Stimulated activated CD4-positive, alpha-beta T cell treated with anti-CD3 and anti-CD28 coated beads, Interleukin-2, amount 100 ng/mL, for 24 hours (primary cell): ENCODE measurements around the gene PHLDB3.
A peak's percentile ranks its signal among the peaks of the same experiment; 100 is the strongest.
"Not testable (repeated sequence)": the region's sequence is repeated elsewhere in the genome, so short reads cannot be mapped to it uniquely, and the experiment has no call there.

Source experiments
- DNase-seq, 2 donors: peaks; one replicate each; pipeline ENCODE4 v3.0.0-alpha.2; 2020

Gene PHLDB3

GRCh38 chr19:43526884-43527859, 22.6 kb upstream of the PHLDB3 start, which contains the start of gene ETHE1:
ETHE1 (minus strand) TSS chr19:43527201; CDS start chr19:43527177, 24 bp downstream.
- DNase-seq: peak; percentile 79 to 87

GRCh38 chr19:43525836-43526771, 21.6 kb upstream of the PHLDB3 start:
- DNase-seq: peak; percentile 50 to 52

DNA sequence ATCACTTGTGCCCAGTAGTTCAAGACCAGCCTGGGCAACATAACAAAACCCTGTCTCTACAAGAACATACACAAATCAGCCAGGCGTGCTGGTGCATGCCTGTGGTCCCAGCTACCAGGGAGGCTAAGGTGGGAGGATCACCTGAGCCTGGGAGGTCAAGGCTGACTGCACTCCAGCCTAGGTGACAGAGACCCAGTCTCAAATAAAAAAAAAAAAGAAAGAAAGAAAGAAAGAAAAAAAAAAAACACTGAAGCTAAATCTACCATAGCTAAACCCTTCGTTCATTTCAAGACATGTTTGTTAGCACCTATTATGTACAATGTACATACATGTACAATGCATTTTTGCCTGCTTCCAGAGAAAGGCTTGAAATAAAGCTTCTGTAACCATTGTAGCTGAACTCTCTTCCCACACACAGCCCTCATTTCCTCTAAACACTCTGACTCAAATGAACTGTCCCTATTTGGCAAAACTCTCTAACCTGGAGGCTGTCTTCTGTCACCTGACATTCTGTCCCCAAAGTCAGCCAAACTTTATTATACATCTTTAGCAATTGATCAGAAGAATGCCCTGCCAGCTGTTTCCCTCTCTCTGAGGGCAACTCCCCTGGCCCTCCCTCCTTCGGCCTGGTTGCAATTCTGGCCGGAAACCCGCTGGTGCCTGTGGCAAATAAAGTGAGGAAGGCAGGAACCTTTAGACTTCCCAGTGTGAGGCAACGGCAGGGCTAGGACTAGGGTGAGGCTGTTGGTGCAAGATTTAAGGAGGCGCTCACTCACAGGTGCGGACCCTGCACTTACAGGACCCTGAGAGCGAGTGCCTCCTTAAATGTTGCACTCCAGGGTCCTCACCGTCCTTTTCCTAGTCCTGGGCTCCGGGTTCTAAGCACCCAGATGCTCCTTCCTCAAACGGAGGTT, 20.6 kb upstream of the PHLDB3 start:
- peak; percentile 34 to 35 for DNase-seq

DNA sequence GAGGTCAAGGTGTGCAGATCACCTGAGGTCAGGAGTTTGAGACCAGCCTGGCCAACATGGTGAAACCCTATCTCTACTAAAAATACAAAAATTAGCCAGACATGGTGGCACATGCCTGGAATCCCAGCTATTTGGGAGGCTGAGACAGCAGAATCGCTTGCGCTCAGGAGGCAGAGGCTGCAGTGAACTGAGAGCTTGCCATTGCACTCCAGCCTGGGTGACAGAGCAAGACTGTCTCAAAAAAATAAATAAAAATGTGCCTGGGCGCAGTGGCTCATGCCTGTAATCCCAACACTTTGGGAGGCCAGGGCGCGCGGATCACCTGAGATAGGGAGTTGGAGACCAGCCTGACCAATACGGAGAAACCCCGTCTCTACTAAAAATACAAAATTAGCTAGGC, 19.1 kb upstream of the PHLDB3 start:
- DNase-seq: not testable (repeated sequence)

GRCh38 chr19:43522929-43523328, 18.4 kb upstream of the PHLDB3 start:
- no peak for DNase-seq

DNA sequence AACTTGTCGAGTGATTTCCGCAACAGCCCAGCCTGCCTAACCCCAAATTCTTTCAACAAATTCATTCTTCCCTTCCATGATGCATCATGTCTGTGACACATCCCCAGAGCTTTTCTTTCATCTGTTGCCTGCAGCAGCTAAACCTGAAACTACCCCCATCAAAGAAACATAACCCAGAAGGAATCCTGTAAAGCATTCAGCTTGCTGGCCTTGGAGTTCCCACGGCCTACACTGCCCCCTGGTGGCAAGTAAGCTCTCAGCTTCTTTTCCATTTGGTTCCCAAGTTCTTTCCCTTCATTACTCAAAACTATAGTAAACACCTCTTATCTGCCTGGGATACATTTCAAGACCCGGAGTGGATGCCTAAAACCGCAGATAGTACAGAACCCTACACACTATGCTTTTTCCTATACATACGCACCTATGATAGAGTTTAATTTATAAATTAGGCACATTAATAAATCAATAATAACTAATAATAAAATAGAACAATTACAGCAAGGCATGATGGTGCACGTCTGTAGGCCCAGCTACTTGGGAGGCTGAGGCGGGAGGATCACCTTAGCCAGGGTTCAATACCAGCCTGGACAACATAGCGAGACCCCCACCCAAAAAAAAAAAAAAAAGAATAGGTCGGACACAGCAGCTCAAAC, 15.0 kb upstream of the PHLDB3 start:
- peak; percentile 85 to 86 for DNase-seq

DNA sequence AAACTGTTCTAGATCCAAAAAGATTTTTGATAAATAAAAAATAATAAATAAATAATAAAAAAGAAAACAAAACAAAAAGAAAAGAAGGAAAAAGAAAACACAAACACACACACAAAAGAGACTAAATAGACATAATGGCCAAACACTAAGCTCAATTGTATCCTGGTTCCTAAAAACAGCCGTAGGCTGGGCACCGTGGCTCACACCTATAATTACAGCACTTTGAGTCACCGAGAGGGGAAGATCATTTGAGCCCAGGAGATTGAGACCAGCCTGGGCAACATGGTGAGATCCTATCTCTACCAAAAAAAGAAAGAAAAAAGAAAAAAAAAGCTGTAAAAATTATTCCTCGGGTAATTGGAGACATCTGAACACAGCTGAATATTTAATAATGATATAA, 13.5 kb upstream of the PHLDB3 start:
- DNase-seq: no peak

- not testable (repeated sequence) for DNase-seq
Observed at GRCh38 chr19:43512399-43512798, 7.9 kb upstream of the PHLDB3 start.

DNA sequence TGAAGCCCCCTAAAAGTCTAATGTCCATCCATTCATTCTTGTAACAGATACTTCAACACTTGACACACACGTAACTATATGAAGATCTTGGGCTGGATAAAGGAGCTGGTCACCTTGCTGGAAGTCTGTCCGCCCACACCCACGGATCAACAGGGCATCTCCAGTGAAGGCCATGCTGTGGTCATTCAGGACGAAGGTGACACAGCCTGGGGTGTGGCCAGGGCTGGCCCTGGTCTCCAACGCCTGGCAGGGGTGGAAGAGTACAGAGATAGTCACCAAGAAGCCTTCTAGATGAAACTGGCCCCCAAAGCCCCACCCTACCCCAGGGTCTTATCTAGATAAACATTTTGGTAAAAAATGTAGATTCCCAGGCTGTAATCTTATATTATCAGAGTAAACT, 6.8 kb upstream of the PHLDB3 start:
- no peak for DNase-seq

- no peak for DNase-seq
Observed at GRCh38 chr19:43510713-43511112, 6.2 kb upstream of the PHLDB3 start.

DNA sequence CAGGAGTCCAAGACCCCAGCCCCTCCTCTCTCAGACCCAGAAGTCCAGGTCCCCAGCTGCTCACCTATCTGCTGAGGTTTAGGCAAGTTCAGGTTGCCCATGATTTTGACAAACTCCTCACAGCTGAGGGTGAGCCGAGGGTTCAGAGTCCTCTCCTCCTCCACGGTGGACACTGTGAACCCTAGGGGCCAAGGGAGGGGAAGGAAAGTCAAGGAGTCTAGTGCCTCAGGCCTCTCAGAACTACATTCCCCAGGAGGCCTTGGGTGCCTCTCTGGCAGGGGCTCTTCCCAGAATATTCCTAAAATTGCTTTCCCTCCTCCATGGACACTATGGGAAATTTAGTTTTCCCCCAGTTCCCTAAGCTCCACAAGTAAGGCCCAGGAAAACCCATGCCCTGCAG, 3.3 kb upstream of the PHLDB3 start:
- no peak for DNase-seq

DNA sequence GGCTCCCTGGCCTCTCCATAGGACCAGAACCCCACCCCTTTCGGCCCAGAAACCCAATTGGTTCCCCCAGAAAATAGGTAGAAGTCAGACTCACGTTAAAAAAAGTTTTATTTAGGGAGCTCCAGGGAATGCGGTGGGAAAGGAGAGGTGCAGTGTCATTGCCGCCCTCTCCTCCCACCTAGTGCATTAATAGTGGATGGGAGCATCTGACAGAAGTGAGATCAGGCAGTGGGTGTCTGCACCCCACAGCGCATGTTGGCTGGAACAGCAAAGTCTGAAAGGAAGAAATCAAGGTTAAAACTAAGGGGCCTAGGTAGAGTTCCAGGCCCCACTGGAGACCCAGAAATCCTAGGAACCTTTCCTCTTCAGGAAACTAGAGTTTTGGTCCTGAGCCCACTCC, 2.1 kb upstream of the PHLDB3 start:
- DNase-seq: no peak

GRCh38 chr19:43505941-43506340, 1.4 kb upstream of the PHLDB3 start:
- no peak for DNase-seq

- DNase-seq: no peak
Observed at GRCh38 chr19:43505186-43505456, 575 bp upstream of the PHLDB3 start.

DNA sequence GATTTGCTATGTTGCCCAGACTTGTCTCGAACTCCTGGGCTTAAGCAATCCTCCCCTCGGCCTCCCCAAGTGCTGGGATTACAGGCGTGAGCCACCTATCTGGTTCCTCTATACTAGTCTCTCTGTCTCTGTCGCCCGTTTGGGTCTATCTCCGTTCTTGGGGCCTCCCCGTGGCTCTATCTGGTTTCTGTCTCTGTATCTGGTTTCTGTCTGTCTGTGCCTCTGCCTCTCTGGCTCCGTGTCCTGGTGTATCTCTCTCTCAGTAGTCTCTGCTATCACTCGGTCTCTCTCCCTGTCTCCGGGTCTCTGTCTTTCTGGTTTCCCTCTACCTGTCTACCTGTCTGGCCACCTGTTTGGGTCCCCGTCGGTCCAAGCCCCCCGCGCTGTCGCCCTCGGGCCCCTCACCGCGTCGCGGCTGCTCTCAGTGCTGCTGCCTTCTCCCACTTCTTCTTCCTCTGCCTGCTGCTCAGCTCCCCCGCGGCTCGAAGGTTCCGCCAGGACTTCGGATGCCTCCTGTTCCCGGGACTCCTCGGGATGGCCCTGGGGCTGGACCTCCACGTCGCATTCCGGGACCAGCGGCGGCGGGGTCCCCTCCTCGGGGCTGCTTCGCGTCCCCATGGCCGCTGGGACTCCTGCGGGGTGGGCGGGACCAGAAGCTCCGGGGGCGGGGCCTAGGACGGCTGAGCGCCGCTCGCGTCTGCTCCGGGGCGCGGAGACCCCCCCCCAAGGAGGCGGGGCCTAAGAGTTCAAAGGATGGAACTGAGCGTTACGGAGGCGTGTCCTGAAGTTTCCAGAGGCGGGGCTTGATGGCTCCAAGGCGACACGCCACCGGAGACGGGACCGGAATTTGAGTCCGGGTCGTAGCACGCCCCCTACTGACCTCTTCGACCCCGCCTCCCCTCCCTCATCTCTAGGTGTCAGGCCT, 783 bp downstream of the PHLDB3 start:
- DNase-seq: peak; percentile 99

GRCh38 chr19:43502419-43502976, 2.0 kb downstream of the PHLDB3 start:
- no peak for DNase-seq

DNA sequence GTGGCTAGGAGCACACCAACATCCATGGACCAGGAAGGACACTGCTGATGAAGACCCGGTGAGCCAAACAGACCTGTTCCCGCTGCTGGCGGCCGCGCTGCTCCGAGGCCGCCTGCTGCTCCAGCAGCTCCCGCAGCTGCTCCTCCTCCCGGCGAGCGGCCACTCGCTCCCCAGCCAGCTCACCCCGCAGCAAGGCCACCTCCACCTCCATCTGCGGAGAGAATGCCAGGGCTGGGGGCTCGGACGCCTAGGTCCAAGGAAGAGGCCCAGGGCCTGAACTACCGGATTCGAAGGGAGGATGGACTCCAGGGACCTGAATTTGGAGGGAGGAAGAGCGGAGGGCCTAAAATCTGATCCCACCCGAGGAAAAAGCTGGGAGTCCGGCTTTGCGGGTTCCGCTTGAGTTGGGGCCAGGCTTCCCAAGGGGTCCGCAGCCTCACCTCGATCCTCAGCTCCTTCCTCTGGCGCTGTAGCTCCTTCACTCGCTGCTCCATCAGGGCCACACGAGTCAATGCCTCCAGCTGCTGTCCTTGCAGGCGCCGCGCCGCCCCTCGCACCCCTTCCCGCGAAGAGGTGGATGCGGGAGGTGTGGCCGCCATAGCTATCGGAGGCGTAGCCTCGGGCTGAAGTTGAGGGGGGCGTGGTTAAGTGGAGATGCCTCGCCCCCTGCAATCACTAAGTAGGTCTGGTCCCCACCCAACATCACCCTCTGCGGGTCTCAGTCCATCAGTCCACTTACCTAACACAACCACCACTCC, 2.7 kb downstream of the PHLDB3 start:
- no peak for DNase-seq

DNA sequence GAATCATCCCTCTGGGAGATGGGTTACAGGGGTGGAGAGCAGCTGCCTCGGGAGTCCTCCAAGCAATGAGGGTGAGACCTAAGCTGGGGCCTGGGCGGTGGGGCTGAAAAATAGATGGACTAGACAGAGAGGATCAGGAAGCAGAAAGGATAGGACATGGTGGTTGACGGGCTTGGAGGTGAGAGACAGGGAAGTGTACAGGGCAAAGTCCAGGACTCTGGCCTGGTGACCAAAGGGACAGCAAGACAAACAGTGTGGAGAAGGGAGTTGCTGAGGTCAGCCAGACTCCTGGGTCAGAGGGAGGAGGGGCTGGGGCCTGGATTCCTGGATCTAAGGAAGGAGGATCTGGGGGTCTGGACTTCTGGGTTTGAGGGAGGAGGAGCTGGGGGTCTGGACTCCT, 5.5 kb downstream of the PHLDB3 start:
- DNase-seq: no peak

GRCh38 chr19:43498233-43498842, 6.2 kb downstream of the PHLDB3 start:
- no peak for DNase-seq
